ENCODE results near the gene TMTC4. TPM values are rescaled to one million over a fixed set of nuclear protein-coding genes. Genes with fewer than 3 reads are reported as not detected.
A peak's percentile ranks its signal among the peaks of the same experiment; 100 is the strongest.
"Not testable (repeated sequence)": the region's sequence is repeated elsewhere in the genome, so short reads cannot be mapped to it uniquely, and the experiment has no call there.

The TMTC4 gene
- total RNA-seq, 1 donor from 2014 or later, result 10.9 TPM

DNA sequence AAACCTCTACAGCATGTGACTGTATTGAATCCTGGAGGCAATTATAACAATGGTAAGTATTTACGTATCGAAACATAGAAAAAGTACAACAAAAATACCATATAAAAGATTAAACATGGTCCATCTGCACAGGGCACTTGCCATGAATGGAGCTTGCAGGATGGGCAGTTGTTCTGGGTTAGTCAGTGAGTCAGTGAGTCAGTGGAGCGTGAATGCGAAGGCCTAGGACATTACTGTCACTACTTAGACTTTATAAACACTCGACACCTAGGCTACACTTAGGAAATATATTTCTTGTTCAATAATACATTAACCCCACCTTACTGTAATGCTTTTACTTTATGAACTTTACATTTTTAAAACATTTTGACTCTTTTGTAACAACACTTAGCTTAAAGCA is 35.6 kb upstream of the TMTC4 start:
- Histone ChIP-seq H3K27me3 (ENCODE audit: low read depth) (no peaks in the 10 kb centered on the region), H3K27ac (no peak overlapping the region), H3K4me3 (no peak overlapping the region), H3K36me3 (no peaks in the 10 kb centered on the region), H3K4me1 (no peaks in the 10 kb centered on the region), H3K9me3 (no peaks in the 10 kb centered on the region)
- DNase-seq (no peak), ATAC-seq (no peak)
- TF ChIP-seq, protein P1, sequence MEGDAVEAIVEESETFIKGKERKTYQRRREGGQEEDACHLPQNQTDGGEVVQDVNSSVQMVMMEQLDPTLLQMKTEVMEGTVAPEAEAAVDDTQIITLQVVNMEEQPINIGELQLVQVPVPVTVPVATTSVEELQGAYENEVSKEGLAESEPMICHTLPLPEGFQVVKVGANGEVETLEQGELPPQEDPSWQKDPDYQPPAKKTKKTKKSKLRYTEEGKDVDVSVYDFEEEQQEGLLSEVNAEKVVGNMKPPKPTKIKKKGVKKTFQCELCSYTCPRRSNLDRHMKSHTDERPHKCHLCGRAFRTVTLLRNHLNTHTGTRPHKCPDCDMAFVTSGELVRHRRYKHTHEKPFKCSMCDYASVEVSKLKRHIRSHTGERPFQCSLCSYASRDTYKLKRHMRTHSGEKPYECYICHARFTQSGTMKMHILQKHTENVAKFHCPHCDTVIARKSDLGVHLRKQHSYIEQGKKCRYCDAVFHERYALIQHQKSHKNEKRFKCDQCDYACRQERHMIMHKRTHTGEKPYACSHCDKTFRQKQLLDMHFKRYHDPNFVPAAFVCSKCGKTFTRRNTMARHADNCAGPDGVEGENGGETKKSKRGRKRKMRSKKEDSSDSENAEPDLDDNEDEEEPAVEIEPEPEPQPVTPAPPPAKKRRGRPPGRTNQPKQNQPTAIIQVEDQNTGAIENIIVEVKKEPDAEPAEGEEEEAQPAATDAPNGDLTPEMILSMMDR (IDR thresholded peaks at IDR 0.05), result no peak
- intact Hi-C loops (cut with DNase I), result no loop called here

DNA sequence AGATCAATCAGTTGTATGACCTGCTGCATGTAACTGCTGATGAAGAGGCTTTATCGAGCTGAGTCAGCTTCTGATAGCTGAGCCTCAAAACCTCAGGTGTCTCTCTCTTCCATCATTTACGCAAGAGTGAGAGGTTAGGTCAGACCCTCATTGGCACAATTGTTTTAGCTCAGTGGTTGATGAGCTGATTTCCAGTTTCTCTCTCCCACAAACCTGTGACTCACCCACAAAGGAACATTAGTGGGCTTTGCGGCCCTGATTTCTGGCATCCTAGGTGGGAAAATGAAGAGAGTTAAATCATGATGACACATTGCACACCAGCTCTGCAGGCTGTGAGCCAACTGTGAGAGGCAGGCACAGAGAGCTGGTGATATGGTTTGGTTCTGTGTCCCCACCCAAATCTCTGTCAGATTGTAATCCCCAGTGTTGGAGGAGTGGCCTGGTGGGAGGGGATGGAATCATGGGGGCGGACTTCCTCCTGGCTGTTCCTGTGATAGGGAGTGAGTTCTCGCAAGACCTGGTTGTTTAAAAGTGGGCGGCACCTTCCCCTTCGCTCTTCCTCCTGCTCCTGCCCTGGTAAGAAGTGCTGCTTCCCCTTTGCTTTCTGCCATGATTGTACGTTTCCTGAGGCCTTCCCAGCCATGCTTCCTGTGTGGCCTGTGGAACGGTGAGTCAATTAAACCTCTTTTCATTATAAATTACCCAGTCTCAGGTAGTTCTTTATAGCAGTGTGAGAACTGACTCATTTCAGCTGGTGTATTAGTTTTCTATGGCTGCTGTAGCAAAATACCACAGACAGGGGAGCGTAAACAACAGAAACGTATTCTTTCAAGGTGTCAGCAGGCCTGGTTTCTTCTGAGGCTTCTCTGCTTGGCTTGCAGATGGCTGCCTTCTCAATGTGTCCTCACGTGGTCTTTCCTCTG is 33.5 kb upstream of the TMTC4 start:
- intact Hi-C loops (cut with DNase I), result no loop called here
- H3K36me3 ChIP-seq, result no peaks in the 10 kb centered on the region
- ATAC-seq (no peak), DNase-seq (no peak)
- TF ChIP-seq, protein P1 (IDR thresholded peaks at IDR 0.05), result no peak
- no peak overlapping the region for H3K27ac ChIP-seq
- no peaks in the 10 kb centered on the region for H3K27me3 ChIP-seq (ENCODE audit: low read depth)
- H3K4me3 ChIP-seq, result no peak overlapping the region
- H3K9me3 ChIP-seq, result no peaks in the 10 kb centered on the region
- H3K4me1 ChIP-seq, result no peaks in the 10 kb centered on the region

DNA sequence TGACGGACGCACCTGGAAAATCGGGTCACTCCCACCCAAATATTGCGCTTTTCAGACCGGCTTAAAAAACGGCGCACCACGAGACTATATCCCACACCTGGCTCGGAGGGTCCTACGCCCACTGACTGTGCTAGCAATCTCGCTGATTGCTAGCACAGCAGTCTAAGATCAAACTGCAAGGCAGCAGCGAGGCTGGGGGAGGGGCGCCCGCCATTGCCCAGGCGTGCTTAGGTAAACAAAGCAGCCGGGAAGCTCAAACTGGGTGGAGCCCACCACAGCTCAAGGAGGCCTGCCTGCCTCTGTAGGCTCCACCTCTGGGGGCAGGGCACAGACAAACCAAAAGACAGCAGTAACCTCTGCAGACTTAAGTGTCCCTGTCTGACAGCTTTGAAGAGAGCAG is 23.7 kb upstream of the TMTC4 start:
- H3K36me3 ChIP-seq; H3K4me3 ChIP-seq; H3K4me1 ChIP-seq; H3K27ac ChIP-seq; DNase-seq; ATAC-seq; H3K9me3 ChIP-seq; intact Hi-C loops (cut with DNase I); H3K27me3 ChIP-seq (ENCODE audit: low read depth): not testable (repeated sequence)

DNA sequence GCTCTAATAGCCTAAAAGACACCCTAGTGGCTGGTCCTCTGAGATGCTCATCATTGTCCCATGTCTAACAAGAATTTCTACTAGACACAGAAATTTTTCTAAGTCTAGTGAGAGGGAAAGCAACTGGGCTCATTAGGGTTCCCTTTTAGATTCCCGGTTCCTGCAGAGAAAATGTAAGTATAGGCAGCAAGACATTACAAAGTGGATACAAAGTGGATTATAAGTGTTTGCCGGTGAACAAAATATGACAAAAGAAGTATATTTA is 20.8 kb upstream of the TMTC4 start:
- no peak for DNase-seq
- intact Hi-C loops (cut with DNase I), result no loop called here

DNA sequence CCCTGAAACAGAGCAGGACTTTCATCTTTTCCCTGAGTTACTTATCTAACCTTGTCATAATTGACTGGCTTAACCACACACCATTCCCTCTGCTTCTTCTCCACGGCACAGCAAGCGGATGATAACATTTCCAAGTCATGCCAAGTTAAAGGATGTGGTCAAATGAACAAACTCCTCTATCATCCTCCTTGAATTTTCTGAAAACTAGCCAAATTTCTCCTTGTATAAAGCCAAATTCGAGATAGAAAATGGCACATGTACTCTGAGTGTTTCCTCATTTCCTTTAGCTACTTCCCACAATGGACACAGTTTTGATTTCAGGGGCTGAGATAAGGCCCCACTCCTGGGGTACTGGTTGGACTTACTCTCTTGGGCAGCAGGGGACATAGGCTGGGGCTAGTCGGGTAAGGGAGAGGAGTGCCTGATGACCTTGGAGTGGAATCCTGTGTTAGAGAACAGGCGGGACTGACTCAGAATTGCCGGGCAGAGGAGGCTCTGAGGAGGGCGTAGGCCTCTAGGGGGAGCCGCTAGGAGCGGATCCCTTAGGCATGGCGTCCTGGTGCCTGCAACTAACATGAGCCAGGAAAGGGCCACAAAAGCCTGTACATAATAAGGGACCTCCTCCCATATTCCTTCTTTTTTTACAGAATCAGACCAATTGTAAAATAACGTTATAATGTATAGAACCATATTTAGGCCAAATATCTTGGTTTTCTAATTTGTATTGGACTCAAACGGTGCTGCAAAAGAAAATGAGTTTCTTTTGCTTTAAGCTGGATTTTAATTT is 20.3 kb upstream of the TMTC4 start:
- no peaks in the 10 kb centered on the region for H3K4me1 ChIP-seq
- no peaks in the 10 kb centered on the region for H3K27me3 ChIP-seq (ENCODE audit: low read depth)
- intact Hi-C loops (cut with DNase I), result no loop called here
- DNase-seq (no peak), ATAC-seq (peak; percentile 66 to 82)
- no peaks in the 10 kb centered on the region for H3K36me3 ChIP-seq
- no peak overlapping the region for H3K27ac ChIP-seq
- H3K4me3 ChIP-seq, result no peak overlapping the region
- H3K9me3 ChIP-seq, result peaks cover 4% of the 10 kb centered on the region
- TF ChIP-seq, protein P1 (IDR thresholded peaks at IDR 0.05), result peak; percentile 39

More for the DNA sequence above, 20.8 kb upstream of the TMTC4 start:
- Histone ChIP-seq H3K27me3 (ENCODE audit: low read depth) (no peaks in the 10 kb centered on the region), H3K4me1 (no peaks in the 10 kb centered on the region), H3K9me3 (no peaks in the 10 kb centered on the region), H3K27ac (no peak overlapping the region), H3K36me3 (no peaks in the 10 kb centered on the region), H3K4me3 (no peak overlapping the region)
- no peak for ATAC-seq
- TF ChIP-seq, protein P1 (IDR thresholded peaks at IDR 0.05), result no peak

DNA sequence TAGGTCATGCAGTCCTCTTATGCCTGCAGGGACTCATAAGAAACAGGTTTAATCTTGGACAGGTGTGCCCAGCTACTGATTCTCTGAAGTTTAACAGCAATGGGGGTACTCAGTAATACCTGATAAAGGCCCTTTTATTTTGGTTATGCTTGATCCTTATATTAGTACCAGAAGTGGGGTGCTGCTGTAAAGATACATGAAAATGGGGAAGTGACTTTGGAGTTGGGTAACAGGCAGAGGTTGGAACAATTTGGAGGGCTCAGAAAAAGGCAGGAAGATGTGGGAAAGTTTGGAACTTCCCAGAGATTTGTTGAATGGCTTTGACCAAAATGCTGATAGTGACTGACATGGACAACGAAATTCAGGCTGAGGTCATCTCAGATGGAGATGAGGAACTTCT is 14.6 kb upstream of the TMTC4 start:
- Histone ChIP-seq H3K9me3 (peaks cover 10% of the 10 kb centered on the region), H3K27me3 (ENCODE audit: low read depth) (no peaks in the 10 kb centered on the region), H3K4me3 (no peak overlapping the region), H3K27ac (no peak overlapping the region), H3K36me3 (no peaks in the 10 kb centered on the region), H3K4me1 (no peaks in the 10 kb centered on the region)
- DNase-seq (no peak), ATAC-seq (no peak)
- intact Hi-C loops (cut with DNase I), result no loop called here
- TF ChIP-seq, protein P1 (IDR thresholded peaks at IDR 0.05), result no peak
